ENCODE results near the gene KCNA3. TPM values are rescaled to one million over a fixed set of nuclear protein-coding genes. Genes with fewer than 3 reads are reported as not detected.

The KCNA3 gene
- total and polyA plus RNA-seq, 2 of the 8 experiments (the other 6 are each of a cell fraction or from before 2014, with no cell fraction given): 0.95 to 1.1 TPM

DNA sequence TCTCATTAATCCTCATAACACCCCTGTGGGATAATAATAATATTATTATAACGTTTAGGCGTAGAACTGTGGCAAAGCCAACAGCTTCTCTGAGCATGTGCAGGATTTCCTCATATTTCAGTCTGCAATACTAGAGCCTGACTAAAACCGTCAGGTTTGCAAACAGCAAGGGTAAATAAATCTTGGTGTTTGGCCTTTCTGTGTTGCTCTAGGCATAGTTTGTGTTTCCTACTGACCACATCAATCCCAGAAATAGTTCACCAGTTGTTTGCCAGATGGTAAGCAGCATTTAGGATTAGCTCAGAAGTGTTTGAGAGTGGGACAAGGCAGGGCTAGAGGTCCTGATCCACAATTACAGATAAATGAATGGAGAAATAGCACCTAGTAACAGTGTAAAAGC is 2.8 kb upstream of the KCNA3 start (continued):
- TF ChIP-seq, protein P1, sequence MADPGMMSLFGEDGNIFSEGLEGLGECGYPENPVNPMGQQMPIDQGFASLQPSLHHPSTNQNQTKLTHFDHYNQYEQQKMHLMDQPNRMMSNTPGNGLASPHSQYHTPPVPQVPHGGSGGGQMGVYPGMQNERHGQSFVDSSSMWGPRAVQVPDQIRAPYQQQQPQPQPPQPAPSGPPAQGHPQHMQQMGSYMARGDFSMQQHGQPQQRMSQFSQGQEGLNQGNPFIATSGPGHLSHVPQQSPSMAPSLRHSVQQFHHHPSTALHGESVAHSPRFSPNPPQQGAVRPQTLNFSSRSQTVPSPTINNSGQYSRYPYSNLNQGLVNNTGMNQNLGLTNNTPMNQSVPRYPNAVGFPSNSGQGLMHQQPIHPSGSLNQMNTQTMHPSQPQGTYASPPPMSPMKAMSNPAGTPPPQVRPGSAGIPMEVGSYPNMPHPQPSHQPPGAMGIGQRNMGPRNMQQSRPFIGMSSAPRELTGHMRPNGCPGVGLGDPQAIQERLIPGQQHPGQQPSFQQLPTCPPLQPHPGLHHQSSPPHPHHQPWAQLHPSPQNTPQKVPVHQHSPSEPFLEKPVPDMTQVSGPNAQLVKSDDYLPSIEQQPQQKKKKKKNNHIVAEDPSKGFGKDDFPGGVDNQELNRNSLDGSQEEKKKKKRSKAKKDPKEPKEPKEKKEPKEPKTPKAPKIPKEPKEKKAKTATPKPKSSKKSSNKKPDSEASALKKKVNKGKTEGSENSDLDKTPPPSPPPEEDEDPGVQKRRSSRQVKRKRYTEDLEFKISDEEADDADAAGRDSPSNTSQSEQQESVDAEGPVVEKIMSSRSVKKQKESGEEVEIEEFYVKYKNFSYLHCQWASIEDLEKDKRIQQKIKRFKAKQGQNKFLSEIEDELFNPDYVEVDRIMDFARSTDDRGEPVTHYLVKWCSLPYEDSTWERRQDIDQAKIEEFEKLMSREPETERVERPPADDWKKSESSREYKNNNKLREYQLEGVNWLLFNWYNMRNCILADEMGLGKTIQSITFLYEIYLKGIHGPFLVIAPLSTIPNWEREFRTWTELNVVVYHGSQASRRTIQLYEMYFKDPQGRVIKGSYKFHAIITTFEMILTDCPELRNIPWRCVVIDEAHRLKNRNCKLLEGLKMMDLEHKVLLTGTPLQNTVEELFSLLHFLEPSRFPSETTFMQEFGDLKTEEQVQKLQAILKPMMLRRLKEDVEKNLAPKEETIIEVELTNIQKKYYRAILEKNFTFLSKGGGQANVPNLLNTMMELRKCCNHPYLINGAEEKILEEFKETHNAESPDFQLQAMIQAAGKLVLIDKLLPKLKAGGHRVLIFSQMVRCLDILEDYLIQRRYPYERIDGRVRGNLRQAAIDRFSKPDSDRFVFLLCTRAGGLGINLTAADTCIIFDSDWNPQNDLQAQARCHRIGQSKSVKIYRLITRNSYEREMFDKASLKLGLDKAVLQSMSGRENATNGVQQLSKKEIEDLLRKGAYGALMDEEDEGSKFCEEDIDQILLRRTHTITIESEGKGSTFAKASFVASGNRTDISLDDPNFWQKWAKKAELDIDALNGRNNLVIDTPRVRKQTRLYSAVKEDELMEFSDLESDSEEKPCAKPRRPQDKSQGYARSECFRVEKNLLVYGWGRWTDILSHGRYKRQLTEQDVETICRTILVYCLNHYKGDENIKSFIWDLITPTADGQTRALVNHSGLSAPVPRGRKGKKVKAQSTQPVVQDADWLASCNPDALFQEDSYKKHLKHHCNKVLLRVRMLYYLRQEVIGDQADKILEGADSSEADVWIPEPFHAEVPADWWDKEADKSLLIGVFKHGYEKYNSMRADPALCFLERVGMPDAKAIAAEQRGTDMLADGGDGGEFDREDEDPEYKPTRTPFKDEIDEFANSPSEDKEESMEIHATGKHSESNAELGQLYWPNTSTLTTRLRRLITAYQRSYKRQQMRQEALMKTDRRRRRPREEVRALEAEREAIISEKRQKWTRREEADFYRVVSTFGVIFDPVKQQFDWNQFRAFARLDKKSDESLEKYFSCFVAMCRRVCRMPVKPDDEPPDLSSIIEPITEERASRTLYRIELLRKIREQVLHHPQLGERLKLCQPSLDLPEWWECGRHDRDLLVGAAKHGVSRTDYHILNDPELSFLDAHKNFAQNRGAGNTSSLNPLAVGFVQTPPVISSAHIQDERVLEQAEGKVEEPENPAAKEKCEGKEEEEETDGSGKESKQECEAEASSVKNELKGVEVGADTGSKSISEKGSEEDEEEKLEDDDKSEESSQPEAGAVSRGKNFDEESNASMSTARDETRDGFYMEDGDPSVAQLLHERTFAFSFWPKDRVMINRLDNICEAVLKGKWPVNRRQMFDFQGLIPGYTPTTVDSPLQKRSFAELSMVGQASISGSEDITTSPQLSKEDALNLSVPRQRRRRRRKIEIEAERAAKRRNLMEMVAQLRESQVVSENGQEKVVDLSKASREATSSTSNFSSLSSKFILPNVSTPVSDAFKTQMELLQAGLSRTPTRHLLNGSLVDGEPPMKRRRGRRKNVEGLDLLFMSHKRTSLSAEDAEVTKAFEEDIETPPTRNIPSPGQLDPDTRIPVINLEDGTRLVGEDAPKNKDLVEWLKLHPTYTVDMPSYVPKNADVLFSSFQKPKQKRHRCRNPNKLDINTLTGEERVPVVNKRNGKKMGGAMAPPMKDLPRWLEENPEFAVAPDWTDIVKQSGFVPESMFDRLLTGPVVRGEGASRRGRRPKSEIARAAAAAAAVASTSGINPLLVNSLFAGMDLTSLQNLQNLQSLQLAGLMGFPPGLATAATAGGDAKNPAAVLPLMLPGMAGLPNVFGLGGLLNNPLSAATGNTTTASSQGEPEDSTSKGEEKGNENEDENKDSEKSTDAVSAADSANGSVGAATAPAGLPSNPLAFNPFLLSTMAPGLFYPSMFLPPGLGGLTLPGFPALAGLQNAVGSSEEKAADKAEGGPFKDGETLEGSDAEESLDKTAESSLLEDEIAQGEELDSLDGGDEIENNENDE (IDR thresholded peaks at IDR 0.05; ENCODE audit: insufficient replicate concordance, low read length): no peak
- no peak for TF ChIP-seq HDAC6 (IDR thresholded peaks at IDR 0.05; ENCODE audit: low read depth, low read length)
